GM13976 (cell line): ENCODE data around the gene MLN.

Experiments
- DNase-seq: peaks from one replicate; pipeline ENCODE4 v3.0.0; 2012; ENCODE audit warnings: low spot score
- in situ Hi-C: fragments of 300-500 bp; cut with MboI; formaldehyde crosslinking; loops from one replicate; pipeline ENCODE4 v1.12.0; 2022; ENCODE audit warnings: low sequenced_read_pairs, mixed read lengths, inconsistent platforms; ENCODE audit not compliant: unreplicated experiment
- TF ChIP-seq, protein P1 (sequence below): IDR thresholded peaks from 2 replicates; pipeline ENCODE4 v1.5.1; 2012; ENCODE audit warnings: borderline replicate concordance, mild to moderate bottlenecking; ENCODE audit not compliant: insufficient read depth; ENCODE audit errors: extremely low read depth, missing control alignments, control extremely low read depth

MLN gene

DNA sequence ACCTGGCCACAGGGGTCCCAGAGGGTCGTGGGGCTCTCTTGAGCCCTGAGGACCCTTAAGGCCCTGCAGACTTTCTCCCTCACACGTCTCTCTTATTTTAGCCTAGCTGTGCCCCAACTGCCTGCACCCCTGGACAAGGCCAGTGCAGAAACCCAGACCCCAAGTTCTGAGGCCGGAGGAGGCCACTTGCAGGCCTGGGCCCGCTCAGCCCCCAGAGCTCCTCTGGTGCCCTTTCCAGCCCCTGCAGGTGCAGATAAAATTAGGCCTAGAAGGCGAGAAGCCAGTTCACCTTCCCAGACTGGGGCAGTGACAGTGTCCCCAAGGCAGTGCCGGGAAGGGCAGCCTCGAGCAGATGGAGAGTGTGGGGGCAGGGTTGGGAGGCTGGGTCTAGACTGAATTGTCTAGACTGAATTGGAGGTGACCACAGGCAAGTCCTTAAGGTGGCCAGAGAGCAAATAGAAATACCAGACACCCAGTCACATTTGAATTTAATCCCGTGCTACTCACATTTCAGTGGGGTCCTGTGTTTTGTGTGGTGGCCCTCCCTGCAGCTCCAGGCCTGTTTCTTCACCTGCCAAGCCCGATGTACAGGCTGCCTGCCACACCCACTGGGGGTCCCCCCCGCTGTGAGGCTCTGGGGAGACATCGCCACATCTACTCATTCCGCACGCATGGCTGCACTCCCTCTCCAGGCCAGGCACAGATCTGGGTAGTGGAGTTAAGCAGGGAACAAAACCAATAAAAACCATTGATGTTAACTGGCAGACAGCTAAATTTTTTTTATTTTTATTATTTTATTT lies 48.5 kb downstream of the MLN start:
- in situ Hi-C loops: no loop called here
- no peak for DNase-seq
- TF ChIP-seq, protein P1, sequence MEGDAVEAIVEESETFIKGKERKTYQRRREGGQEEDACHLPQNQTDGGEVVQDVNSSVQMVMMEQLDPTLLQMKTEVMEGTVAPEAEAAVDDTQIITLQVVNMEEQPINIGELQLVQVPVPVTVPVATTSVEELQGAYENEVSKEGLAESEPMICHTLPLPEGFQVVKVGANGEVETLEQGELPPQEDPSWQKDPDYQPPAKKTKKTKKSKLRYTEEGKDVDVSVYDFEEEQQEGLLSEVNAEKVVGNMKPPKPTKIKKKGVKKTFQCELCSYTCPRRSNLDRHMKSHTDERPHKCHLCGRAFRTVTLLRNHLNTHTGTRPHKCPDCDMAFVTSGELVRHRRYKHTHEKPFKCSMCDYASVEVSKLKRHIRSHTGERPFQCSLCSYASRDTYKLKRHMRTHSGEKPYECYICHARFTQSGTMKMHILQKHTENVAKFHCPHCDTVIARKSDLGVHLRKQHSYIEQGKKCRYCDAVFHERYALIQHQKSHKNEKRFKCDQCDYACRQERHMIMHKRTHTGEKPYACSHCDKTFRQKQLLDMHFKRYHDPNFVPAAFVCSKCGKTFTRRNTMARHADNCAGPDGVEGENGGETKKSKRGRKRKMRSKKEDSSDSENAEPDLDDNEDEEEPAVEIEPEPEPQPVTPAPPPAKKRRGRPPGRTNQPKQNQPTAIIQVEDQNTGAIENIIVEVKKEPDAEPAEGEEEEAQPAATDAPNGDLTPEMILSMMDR: no peak

DNA sequence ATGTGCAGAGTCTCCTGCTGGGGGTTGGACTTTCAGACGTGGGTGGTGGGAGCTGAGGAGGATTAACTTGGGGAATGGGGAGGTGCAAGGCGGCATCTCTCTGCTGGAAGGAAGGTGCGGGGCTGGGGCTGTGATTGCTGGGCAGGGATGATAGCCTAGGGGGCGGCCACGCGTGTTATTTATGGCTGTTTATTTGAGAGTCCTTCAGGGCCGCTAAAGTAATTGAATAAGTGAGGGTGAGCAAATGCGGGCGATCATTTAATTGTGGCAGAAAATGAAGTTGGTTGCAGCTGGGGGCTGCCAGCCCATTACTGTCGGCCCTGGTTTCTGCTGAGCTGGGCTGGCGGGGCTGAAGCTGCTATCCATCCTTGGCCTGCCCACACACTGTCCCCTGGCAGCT lies 49.6 kb downstream of the MLN start:
- TF ChIP-seq, protein P1: no peak
- in situ Hi-C loops: no loop called here
- no peak for DNase-seq

DNA sequence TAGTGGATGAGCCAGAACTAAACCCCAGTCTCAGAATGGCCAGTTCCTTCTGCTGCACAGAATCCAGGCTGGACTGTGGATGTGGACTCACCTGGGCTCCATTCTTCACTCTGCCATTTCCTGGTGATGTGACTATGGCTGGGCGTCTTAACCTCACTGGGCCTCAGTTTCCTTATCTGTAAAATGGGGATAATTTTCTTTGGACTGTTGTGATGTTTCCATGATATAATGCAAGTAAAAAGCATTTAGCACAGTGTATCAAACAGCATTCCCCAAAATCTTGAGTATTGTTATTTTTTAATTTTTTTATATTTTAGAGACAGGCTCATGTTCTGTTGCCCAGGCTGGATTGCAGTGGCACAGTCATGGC lies 51.2 kb downstream of the MLN start:
- in situ Hi-C loops: no loop called here
- TF ChIP-seq, protein P1: no peak
- DNase-seq: no peak

DNA sequence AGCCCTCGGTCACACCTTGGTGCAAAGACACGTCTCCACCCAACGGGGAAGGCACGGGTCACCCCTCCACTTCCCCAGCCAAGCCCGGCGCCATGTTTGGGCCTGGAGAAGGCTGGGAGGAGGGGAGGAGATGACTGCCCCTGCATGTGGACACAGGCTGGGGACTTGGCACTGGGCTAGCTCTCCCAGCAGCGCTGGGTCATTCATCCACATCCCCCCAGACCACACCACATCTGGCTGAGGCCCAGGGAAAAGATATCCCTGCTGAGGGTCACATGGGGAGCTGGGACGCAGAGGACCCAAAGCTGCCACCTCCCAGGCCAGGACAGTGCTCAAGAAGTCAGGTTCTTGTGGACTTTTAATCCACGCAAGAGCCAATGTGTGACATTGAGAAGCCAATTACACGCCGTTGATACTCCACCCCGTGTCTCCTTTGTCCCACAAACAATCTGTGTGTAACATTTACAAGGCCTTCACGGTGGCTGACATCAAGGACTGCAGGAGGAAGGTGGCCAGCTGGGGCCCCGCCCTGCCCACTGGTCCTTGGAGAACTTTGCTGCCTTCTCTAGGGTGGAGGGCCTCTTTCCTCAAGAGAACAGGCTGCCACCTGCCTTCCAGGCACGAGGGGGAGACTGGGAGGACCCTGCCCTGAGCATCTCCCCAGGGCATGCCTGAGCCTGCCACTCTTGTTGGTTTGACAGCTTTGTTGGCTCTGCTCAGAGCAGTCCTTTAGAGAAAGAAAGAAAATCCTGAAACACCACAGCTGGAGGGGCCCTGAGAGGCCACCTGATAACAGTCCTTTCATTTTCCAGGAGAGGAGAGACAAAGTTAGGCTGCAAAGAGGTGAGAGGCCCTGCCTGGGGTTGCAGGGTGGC lies 51.8 kb downstream of the MLN start:
- in situ Hi-C loops: no loop called here
- TF ChIP-seq, protein P1: no peak
- no peak for DNase-seq

DNA sequence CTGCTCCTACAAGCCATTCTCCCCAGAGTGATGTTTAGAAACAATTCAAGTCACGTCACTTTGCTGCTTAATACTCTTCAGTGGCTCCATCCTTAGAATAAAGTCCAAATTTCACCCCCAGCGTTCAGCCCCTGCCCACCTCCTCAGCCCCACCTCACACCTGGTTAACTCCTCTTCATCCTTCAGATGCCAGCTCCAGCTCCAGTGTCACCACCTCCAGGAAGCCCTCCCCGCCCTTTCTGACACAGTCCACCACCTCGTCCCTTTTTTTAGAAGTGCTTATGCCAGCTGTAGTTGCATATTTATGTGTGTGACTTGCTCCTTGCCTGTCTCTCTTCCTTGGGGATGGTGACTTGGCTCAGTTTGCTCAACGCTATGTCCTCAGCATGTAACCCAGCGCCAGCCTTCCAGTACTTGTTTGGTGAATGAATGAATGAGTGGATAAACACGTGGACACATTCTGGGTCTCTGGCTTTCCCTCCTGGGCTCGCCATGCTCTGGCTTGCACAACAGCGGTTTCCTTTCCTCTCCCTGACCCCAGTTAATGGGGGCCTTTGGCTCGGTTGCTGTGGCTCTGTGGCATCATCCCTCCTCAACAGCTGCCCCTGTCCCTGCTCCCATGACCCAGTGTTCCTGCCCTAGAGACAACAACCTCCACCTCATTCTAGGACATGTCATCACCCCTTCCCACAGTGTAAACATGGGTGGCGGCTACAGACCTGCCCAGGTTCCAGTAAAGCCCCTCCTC lies 53.4 kb downstream of the MLN start:
- TF ChIP-seq, protein P1: no peak
- in situ Hi-C loops: no loop called here
- DNase-seq: no peak

DNA sequence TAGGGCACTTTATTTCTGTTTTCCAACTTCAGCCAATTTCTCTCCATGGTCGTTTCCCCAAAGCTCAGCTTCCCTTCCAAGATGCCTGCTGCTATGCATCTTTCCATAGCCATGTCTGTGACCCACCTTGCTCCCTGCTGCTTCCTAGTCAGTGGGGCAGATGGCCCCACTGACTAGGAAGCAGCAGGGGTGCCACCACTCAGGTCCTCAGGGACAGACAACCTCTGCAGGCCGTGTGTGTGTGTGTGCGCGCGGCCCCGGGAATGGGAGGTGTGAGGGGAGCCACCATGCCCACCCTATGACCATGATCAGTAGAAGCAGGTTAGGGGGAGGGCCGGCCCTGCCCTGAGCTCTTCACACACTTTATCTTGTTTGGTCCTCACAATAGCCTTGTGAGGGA lies 54.4 kb downstream of the MLN start:
- TF ChIP-seq, protein P1: no peak
- DNase-seq: no peak
- in situ Hi-C loops: no loop called here
